ENCODE results near the gene SERPINA4.

Gene SERPINA4, protein sequence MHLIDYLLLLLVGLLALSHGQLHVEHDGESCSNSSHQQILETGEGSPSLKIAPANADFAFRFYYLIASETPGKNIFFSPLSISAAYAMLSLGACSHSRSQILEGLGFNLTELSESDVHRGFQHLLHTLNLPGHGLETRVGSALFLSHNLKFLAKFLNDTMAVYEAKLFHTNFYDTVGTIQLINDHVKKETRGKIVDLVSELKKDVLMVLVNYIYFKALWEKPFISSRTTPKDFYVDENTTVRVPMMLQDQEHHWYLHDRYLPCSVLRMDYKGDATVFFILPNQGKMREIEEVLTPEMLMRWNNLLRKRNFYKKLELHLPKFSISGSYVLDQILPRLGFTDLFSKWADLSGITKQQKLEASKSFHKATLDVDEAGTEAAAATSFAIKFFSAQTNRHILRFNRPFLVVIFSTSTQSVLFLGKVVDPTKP

GRCh38 chr14:94560751-94561655 lies at the start of gene SERPINA4:
TSS of gene SERPINA4 (plus strand) at chr14:94561442. CDS start at chr14:94563483, 2,041 bp downstream.
- in situ Hi-C loops (cut with MboI; ENCODE audit: low sequenced_read_pairs) = no loop called here

- in situ Hi-C loops (cut with MboI; ENCODE audit: low sequenced_read_pairs) = no loop called here
Measured at GRCh38 chr14:94514351-94514750, 46.9 kb upstream of the SERPINA4 start.

- in situ Hi-C loops (cut with MboI; ENCODE audit: low sequenced_read_pairs) = no loop called here
Measured at GRCh38 chr14:94515426-94515825, 45.8 kb upstream of the SERPINA4 start.

DNA sequence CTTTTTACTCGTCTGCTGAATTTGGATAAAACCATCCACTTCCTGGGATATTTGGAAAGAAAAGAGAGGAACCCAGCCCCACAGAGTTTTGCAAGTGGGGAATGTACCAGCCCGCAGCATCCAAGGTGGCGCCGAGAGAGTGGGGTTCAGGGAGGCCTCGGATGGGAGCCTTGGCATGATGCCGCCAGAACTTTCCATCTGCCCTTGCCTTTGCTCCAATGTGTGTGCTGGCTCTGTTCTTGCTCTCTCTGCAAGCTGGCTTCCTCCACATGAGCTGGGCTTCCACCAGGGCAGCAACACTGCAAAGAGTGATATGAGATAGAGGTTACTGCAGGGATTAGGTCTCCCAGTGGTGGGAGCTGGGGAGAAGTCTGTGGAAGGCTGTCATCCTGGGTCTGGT lies 45.4 kb upstream of the SERPINA4 start:
- in situ Hi-C loops (cut with MboI; ENCODE audit: low sequenced_read_pairs) = no loop called here

- in situ Hi-C loops (cut with MboI; ENCODE audit: low sequenced_read_pairs) = no loop called here
Measured at GRCh38 chr14:94517248-94517640, 44.0 kb upstream of the SERPINA4 start.

GRCh38 chr14:94517641-94518257 lies 43.5 kb upstream of the SERPINA4 start:
- in situ Hi-C loops (cut with MboI; ENCODE audit: low sequenced_read_pairs) = no loop called here

DNA sequence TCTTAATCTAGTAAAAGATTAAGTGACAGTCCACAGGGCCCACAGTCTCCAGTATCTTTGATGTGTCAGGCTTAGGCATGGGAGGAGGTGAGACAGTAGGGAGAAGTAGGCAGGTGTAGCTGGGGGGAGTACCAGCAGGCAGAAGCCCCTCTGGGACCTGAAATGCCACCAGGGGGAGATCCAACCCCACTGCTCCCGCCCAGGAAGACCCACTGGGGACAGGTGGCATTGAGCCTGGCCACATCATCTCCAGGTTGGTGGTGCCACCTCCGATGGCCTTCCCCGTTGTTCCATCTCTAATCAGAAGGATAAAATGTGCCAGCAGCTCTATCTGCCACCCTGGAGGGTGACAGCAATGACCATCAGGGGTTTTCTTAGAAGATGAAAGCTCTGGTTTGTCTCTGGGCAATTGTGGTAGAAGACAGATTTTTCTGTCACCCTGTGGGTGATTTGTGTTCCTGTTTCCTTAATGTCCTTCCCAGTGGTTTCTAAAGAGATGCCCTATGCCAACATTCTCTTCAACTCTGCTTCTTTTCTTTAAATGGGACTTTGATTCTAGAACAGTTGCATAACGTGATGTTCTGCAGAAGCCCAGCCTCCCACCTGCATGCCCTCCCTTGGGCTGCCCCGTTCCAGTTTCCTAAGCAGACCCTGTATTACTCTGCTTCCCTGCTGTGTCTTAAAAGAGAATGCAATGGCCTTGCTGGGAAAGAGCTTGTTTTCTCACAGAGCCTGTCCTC lies 39.7 kb upstream of the SERPINA4 start:
- in situ Hi-C loops (cut with MboI; ENCODE audit: low sequenced_read_pairs) = no loop called here

- in situ Hi-C loops (cut with MboI; ENCODE audit: low sequenced_read_pairs) = no loop called here
Measured at GRCh38 chr14:94522115-94522724, 39.0 kb upstream of the SERPINA4 start.

DNA sequence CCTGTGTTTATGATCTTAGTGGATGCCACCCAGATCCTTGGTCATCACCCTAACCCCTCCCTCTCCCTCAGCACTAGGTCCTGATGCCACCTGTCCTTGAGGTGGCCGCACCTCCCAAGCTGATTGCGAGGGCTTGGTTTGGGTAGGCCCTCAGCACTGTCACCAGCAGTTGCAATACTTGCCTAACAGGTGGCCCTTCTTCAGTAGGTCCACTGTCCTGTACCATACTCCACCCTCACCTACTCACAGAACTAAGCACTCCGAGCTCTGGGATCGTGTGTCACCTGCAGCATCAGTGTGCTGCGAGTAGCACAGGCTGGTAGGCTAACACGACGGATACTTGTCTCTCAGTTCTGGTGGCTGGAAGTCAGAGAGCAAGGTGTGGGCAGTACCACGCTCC lies 38.0 kb upstream of the SERPINA4 start:
- in situ Hi-C loops (cut with MboI; ENCODE audit: low sequenced_read_pairs) = no loop called here

GRCh38 chr14:94524093-94524492 lies 37.1 kb upstream of the SERPINA4 start:
- in situ Hi-C loops (cut with MboI; ENCODE audit: low sequenced_read_pairs) = no loop called here

GRCh38 chr14:94531187-94531586 lies 30.1 kb upstream of the SERPINA4 start:
- in situ Hi-C loops (cut with MboI; ENCODE audit: low sequenced_read_pairs) = no loop called here

DNA sequence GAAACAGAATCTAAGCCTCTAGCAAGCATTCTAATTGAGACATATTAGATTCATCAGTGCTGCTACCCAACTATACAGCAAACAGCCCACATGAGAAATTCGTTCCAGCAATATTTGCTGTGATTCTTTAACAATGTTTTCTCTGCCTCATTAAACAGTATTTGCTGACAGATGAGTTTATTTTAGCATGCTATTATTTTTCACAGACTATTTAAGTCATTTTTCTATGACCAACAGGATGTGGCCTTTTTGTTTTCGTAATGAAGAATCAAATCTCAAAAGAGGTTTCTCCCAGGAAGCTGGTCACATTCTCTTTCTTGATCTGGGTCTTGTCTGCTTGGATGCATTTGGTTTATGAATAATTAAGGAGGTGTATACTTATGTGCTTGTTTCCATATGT lies 28.8 kb upstream of the SERPINA4 start:
- in situ Hi-C loops (cut with MboI; ENCODE audit: low sequenced_read_pairs) = no loop called here

GRCh38 chr14:94535506-94535905 lies 25.7 kb upstream of the SERPINA4 start:
- in situ Hi-C loops (cut with MboI; ENCODE audit: low sequenced_read_pairs) = no loop called here

GRCh38 chr14:94536836-94537235 lies 24.4 kb upstream of the SERPINA4 start:
- in situ Hi-C loops (cut with MboI; ENCODE audit: low sequenced_read_pairs) = no loop called here

- in situ Hi-C loops (cut with MboI; ENCODE audit: low sequenced_read_pairs) = no loop called here
Measured at GRCh38 chr14:94538070-94538740, 23.0 kb upstream of the SERPINA4 start.

DNA sequence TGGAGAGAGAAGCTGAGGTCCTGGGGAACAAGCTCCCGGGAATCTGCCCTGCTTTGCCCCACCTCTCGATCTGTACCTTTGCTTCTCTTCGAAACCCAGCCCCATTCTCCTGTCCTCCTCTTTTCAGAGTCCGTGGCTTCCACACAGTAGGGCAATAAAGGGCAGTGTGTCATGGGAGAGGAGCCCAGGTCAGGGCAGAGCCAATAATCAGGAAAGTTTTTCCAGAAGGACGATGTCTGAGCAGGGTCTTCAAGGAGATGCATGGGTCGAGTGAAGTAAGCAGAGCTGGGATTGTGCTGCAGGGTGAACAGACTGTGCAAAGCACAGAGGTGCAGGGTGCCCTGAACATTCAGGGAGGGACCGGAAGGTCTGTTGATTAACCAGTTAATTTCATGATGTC lies 22.1 kb upstream of the SERPINA4 start:
- in situ Hi-C loops (cut with MboI; ENCODE audit: low sequenced_read_pairs) = no loop called here

DNA sequence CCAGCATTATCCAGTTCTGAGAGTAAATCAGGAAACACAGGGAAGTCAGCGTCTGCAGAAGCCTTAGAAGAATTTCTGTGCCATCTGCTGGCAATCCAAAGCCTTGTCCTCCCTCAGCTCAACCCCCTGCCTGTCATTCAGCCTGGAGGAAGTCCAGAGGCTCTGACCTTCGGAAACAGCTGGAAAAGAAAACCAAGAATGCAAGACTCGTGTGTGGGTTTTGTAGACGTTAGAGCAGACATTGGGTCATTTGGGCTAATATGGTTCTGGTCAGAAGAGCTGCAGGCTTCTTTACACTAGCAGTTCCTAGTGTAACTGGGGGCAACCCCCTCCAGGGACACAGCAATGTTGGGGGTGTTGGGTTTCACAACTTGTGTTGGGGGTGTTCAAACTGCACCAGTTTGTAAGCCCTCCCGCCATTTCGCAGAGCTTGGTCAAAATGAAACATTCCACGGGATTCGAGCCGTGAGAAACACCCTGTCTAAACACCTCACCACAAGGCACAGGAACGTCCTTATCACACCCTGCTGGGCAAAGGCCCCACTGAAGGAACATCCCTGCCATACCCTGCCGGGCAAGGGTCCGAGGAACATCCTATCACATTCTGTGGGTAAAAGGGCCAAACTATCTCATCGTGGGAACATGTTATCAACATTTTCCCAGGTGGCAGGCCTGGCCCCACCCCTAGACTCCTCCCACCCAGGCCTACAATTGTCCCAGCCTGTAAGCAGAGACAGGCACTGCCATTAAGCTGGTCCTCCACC lies 21.0 kb upstream of the SERPINA4 start:
- in situ Hi-C loops (cut with MboI; ENCODE audit: low sequenced_read_pairs) = no loop called here

DNA sequence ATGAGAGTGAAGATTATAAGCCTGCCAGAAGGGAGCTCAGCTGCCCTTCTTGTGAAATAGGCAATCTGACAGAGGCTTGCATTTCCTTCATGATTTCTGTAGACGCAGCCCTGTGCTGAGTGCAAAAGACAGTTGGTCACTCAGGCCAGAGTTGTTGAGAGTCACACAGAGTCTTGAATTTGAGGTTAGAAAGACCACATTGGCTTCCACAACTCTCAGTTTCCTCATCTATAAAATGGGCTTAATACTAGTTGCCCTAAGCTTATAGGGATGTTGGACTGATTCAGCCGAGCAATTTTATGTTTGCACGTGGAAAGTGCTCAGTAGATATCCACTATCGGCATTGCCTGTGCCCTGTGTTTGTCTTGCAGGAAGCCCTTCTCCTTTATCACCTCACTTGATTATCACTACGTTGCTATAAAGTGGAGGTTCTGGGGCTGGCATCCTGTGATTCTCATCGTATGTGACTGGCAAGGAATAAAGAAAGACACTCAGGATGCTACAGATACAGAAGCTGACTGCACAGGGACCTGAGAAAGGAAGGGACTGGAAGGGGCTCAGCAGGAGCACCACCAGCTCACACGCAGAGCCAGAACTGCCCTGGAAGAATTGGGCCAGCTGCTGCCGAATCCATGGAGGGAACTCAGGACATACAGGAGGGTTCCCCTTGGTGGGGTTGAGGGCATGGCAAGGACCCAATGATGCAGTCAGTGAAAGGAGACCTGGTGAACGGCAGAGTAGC lies 19.8 kb upstream of the SERPINA4 start:
- in situ Hi-C loops (cut with MboI; ENCODE audit: low sequenced_read_pairs) = no loop called here

Data from hTERT RPE-1 (cell line).